Suprapubic skin (tissue), 4 donors: ENCODE results near the gene DTL. TPM values are rescaled to one million over a fixed set of nuclear protein-coding genes. Genes with fewer than 3 reads are reported as not detected.

Experiments
- DNase-seq, 2 donors: peaks; one replicate each; pipeline ENCODE4 v3.0.0-alpha.2; 2019; ENCODE audit warnings: low spot score in 2 of 2
- H3K27ac ChIP-seq: fragments of 200-600 bp; sonication (generic); one replicate; pipeline ENCODE4 v1.5.1; 2019
- H3K27me3 ChIP-seq: fragments of 200-600 bp; sonication (generic); one replicate; pipeline ENCODE4 v1.5.1; 2019
- H3K36me3 ChIP-seq: fragments of 200-600 bp; sonication (generic); one replicate; pipeline ENCODE4 v1.5.1; 2019
- H3K4me1 ChIP-seq: fragments of 200-600 bp; sonication (generic); one replicate; pipeline ENCODE4 v1.5.1; 2019
- H3K4me3 ChIP-seq: fragments of 200-600 bp; sonication (generic); one replicate; pipeline ENCODE4 v1.5.1; 2019; ENCODE audit warnings: mild to moderate bottlenecking
- H3K9me3 ChIP-seq: fragments of 200-600 bp; sonication (generic); one replicate; pipeline ENCODE4 v1.5.1; 2019
- EP300 ChIP-seq: sonication (generic); formaldehyde crosslinking; IDR thresholded peaks from one replicate; pipeline ENCODE4 v1.6.1; 2017; ENCODE audit warnings: antibody characterized with exemption
- POLR2A ChIP-seq, 2 donors: fragments of 450-650 bp; IDR thresholded peaks; one replicate each; pipeline ENCODE4 v1.6.1; 2017; ENCODE audit warnings: antibody characterized with exemption in 2 of 2, mild to moderate bottlenecking in 2 of 2, moderate library complexity in 2 of 2
- POLR2AphosphoS5 ChIP-seq, 3 donors: sonication (generic); formaldehyde crosslinking; IDR thresholded peaks; one replicate each; pipeline ENCODE4 v1.6.1; 2017; ENCODE audit warnings: antibody characterized with exemption in 3 of 3
- WGBS: methylation state at CpG from one replicate; pipeline ENCODE4 v1.1.5; 2018; 5-methylcytosine and 5-hydroxymethylcytosine counted together
- total RNA-seq, 4 donors: library from RNA; depleted of rRNA; stranded (reverse); fragments of >200 nt; gene quantifications; one replicate each; pipeline ENCODE4 v1.1.0, GENCODE V29; 2016
- TF ChIP-seq, protein P1 (sequence below), 2 donors: fragments of 200-600 bp in 1 of 2; fragments of 450-650 bp in 1 of 2; sonication (generic) in 1 of 2; IDR thresholded peaks; one replicate each; pipeline ENCODE4 v1.5.1; 2016 to 2019; ENCODE audit warnings: antibody characterized with exemption in 2 of 2, mild to moderate bottlenecking in 1 of 2, moderate library complexity in 1 of 2

DTL gene
- total RNA-seq, 4 donors from 2014 or later = 0.89 to 7.1 (median 4.4) TPM

DNA sequence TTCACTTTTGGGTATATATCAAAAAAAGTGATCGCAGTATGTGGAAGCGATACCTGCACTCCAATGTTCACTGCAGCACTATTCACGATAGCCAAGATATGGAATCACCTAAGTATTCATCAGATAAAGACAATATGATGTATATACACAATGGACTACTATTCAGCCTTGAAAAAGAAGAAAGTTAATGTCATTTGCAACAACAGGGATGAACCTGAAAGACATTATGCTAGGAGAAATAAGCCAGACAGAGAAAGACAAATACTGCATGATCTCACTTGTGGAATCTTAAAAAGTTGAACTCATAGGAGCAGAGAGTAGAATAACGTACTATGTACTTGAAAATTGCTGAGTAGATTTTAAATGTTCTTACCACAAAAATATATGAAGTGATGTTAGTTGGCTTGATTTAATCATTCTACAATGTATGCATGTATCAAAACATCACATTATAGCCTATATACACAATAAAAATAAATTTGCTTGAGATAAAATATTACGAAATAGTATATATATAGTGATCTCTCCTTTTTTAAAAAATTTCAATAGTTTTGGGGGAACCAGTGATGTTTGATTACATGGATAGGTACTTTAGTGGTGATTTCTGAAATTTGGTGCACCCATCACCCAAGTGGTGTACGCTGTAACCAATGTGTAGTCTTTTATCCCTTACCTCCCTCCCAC lies 56.0 kb downstream of the DTL start:
- 79% methylated on average over 6 of the region's 6 CpGs for WGBS
- Histone ChIP-seq H3K4me1 (peaks cover 16% of the 10 kb centered on the region), H3K27ac (no peak overlapping the region), H3K4me3 (no peak overlapping the region), H3K9me3 (no peaks in the 10 kb centered on the region), H3K27me3 (no peaks in the 10 kb centered on the region), H3K36me3 (no peaks in the 10 kb centered on the region)
- DNase-seq = no peak
- no peak for TF ChIP-seq POLR2AphosphoS5 (IDR thresholded peaks at IDR 0.05)
- TF ChIP-seq POLR2A (IDR thresholded peaks at IDR 0.05) = no peak
- TF ChIP-seq, protein P1, sequence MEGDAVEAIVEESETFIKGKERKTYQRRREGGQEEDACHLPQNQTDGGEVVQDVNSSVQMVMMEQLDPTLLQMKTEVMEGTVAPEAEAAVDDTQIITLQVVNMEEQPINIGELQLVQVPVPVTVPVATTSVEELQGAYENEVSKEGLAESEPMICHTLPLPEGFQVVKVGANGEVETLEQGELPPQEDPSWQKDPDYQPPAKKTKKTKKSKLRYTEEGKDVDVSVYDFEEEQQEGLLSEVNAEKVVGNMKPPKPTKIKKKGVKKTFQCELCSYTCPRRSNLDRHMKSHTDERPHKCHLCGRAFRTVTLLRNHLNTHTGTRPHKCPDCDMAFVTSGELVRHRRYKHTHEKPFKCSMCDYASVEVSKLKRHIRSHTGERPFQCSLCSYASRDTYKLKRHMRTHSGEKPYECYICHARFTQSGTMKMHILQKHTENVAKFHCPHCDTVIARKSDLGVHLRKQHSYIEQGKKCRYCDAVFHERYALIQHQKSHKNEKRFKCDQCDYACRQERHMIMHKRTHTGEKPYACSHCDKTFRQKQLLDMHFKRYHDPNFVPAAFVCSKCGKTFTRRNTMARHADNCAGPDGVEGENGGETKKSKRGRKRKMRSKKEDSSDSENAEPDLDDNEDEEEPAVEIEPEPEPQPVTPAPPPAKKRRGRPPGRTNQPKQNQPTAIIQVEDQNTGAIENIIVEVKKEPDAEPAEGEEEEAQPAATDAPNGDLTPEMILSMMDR (IDR thresholded peaks at IDR 0.05) = no peak
- TF ChIP-seq EP300 = no peak

DNA sequence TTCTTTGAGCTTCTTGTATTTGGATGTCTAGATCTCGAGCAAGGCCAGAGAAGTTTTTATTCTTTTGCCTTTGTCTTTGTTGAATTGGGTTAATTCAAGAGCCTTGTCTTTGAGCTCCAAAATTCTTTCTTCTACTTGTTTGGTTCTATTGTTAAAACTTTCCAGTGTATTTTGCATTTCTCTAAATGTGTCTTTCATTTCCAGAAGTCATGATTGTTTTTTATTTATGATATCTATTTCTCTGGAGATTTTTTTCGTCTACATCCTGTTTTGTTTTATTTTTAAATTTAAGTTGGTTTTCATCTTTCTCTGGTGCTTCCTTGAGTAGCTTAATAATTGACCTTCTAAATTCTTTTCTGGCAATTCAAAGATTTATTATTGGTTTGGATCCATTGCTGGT lies 61.8 kb downstream of the DTL start:
- H3K4me3 ChIP-seq = no peak overlapping the region
- no peak for DNase-seq
- WGBS = 94% methylated on average over 2 of the region's 2 CpGs
- H3K27ac ChIP-seq = no peak overlapping the region
- no peaks in the 10 kb centered on the region for H3K36me3 ChIP-seq
- TF ChIP-seq, protein P1 (IDR thresholded peaks at IDR 0.05) = no peak
- no peak for TF ChIP-seq POLR2A (IDR thresholded peaks at IDR 0.05)
- H3K9me3 ChIP-seq = no peaks in the 10 kb centered on the region
- no peaks in the 10 kb centered on the region for H3K4me1 ChIP-seq
- no peaks in the 10 kb centered on the region for H3K27me3 ChIP-seq

DNA sequence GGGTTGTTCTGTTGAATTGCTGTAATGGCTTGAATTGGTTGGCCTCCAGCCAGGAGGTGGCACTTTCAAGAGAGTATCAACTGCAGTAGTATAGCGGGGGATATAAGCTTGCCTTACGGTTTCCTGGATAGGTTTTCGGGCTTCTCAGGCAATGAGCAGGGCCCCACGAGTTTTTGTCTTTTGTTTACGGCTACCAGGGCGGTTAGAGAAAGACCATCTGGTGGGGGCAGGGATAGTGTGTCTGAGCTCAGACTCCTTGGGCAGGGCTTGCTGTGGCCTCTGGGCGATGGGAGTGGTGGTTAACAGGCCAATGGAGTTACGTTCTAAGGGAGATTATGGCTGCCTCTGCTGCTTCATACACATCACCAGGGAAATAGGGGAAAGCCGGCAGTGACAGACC lies 62.8 kb downstream of the DTL start:
- Histone ChIP-seq H3K36me3 (no peaks in the 10 kb centered on the region), H3K4me3 (no peak overlapping the region), H3K9me3 (no peaks in the 10 kb centered on the region), H3K27me3 (no peaks in the 10 kb centered on the region), H3K27ac (no peak overlapping the region), H3K4me1 (no peaks in the 10 kb centered on the region)
- TF ChIP-seq, protein P1 (IDR thresholded peaks at IDR 0.05) = no peak
- TF ChIP-seq POLR2A (IDR thresholded peaks at IDR 0.05) = no peak
- no peak for TF ChIP-seq POLR2AphosphoS5 (IDR thresholded peaks at IDR 0.05)
- WGBS = 93% methylated on average over 8 of the region's 9 CpGs
- DNase-seq = no peak

DNA sequence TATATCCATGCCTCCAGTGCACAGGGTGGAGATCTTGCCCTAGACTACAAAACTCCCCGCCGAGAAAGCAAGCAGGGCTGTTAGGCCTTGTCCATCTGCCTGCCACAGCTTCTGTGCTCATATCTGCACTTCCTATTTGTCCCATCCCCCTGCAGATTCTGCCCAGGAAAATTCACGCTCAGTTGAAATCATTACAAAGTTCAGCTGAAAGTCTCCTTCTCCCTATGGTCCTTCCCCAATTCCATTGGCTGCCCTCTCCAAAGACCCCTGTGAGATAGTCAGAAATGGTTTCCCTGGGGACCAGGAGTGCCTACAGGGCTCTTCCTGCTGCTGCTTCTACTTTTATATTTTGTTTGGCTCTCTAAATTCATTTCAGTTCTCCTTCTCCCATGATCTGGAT lies 63.2 kb downstream of the DTL start:
- TF ChIP-seq, protein P1 (IDR thresholded peaks at IDR 0.05) = no peak
- no peak overlapping the region for H3K27ac ChIP-seq
- no peak overlapping the region for H3K4me3 ChIP-seq
- no peaks in the 10 kb centered on the region for H3K36me3 ChIP-seq
- H3K4me1 ChIP-seq = no peaks in the 10 kb centered on the region
- no peaks in the 10 kb centered on the region for H3K9me3 ChIP-seq
- no peak for DNase-seq
- H3K27me3 ChIP-seq = no peaks in the 10 kb centered on the region
- WGBS = 89% methylated on average over 3 of the region's 3 CpGs

DNA sequence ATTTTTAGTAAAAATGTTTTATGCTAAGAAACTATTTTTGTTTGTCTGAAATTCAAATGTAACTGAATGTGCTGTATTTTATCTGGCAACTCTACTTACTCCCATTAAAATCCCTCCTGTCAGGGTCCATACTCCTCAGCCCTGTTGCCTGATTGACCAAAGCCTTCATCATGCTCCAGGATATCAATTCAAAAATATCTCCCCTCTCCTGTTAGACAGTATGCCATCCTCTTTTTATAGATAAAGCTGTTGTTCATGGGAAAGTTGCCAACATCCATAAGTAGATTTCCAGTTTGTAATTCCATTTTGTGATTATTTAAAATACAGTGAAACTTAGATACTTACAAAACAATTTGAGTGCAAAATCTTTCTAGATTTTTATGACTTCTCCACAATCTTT lies 65.7 kb downstream of the DTL start:
- Histone ChIP-seq H3K9me3 (no peaks in the 10 kb centered on the region), H3K27me3 (no peaks in the 10 kb centered on the region), H3K27ac (no peak overlapping the region), H3K4me1 (peaks cover 24% of the 10 kb centered on the region), H3K36me3 (no peaks in the 10 kb centered on the region), H3K4me3 (no peak overlapping the region)
- DNase-seq = no peak
- no peak for TF ChIP-seq POLR2AphosphoS5 (IDR thresholded peaks at IDR 0.05)
- TF ChIP-seq EP300 = no peak
- TF ChIP-seq, protein P1 (IDR thresholded peaks at IDR 0.05) = no peak
- TF ChIP-seq POLR2A (IDR thresholded peaks at IDR 0.05) = no peak
